ENCODE measurements around the gene RASSF4.

RASSF4 gene

GRCh38 chr10:44913350-44914081 lies 46.1 kb upstream of the RASSF4 start:
- in situ Hi-C loops (cut with HindIII; ENCODE audit: low pct_ligation_motif_present, low sequenced_read_pairs), result no loop called here
- Histone ChIP-seq H3K36me3 (replicated peaks) (no peaks in the 10 kb centered on the region), H3K27me3 (replicated peaks) (no peaks in the 10 kb centered on the region), H3K27ac (no peak overlapping the region), H3K4me3 (ENCODE audit: low read depth, low read length) (no peak overlapping the region)
- TF ChIP-seq CTCF (IDR thresholded peaks at IDR 0.05; ENCODE audit: low read depth, low read length, missing control alignments), result no peak
- no peak for DNase-seq

- no peaks in the 10 kb centered on the region for H3K27me3 ChIP-seq (replicated peaks)
- no peak for TF ChIP-seq CTCF (IDR thresholded peaks at IDR 0.05; ENCODE audit: low read depth, low read length, missing control alignments)
- no peak overlapping the region for H3K4me3 ChIP-seq (ENCODE audit: low read depth, low read length)
- H3K27ac ChIP-seq, result no peak overlapping the region
- in situ Hi-C loops (cut with HindIII; ENCODE audit: low pct_ligation_motif_present, low sequenced_read_pairs), result no loop called here
- no peak for DNase-seq
- no peaks in the 10 kb centered on the region for H3K36me3 ChIP-seq (replicated peaks)
Measured at GRCh38 chr10:44914891-44915290, 44.7 kb upstream of the RASSF4 start.

- DNase-seq, result no peak
- Histone ChIP-seq H3K36me3 (replicated peaks) (no peaks in the 10 kb centered on the region), H3K27me3 (replicated peaks) (no peaks in the 10 kb centered on the region), H3K27ac (no peak overlapping the region), H3K4me3 (ENCODE audit: low read depth, low read length) (no peak overlapping the region)
- no peak for TF ChIP-seq CTCF (IDR thresholded peaks at IDR 0.05; ENCODE audit: low read depth, low read length, missing control alignments)
- in situ Hi-C loops (cut with HindIII; ENCODE audit: low pct_ligation_motif_present, low sequenced_read_pairs), result no loop called here
Measured at GRCh38 chr10:44916429-44916828, 43.2 kb upstream of the RASSF4 start.

- Histone ChIP-seq H3K27ac (no peak overlapping the region), H3K4me3 (ENCODE audit: low read depth, low read length) (no peak overlapping the region), H3K36me3 (replicated peaks) (no peaks in the 10 kb centered on the region), H3K27me3 (replicated peaks) (no peaks in the 10 kb centered on the region)
- no peak for DNase-seq
- TF ChIP-seq CTCF (IDR thresholded peaks at IDR 0.05; ENCODE audit: low read depth, low read length, missing control alignments), result no peak
- in situ Hi-C loops (cut with HindIII; ENCODE audit: low pct_ligation_motif_present, low sequenced_read_pairs), result no loop called here
Measured at GRCh38 chr10:44917848-44918247, 41.8 kb upstream of the RASSF4 start.

- Histone ChIP-seq H3K27me3 (replicated peaks) (no peaks in the 10 kb centered on the region), H3K36me3 (replicated peaks) (no peaks in the 10 kb centered on the region), H3K27ac (no peak overlapping the region), H3K4me3 (ENCODE audit: low read depth, low read length) (no peak overlapping the region)
- DNase-seq, result no peak
- no peak for TF ChIP-seq CTCF (IDR thresholded peaks at IDR 0.05; ENCODE audit: low read depth, low read length, missing control alignments)
- in situ Hi-C loops (cut with HindIII; ENCODE audit: low pct_ligation_motif_present, low sequenced_read_pairs), result no loop called here
Measured at GRCh38 chr10:44920252-44920651, 39.4 kb upstream of the RASSF4 start.

- H3K4me3 ChIP-seq (ENCODE audit: low read depth, low read length), result no peak overlapping the region
- DNase-seq, result no peak
- in situ Hi-C loops (cut with HindIII; ENCODE audit: low pct_ligation_motif_present, low sequenced_read_pairs), result no loop called here
- no peaks in the 10 kb centered on the region for H3K36me3 ChIP-seq (replicated peaks)
- no peak overlapping the region for H3K27ac ChIP-seq
- H3K27me3 ChIP-seq (replicated peaks), result no peaks in the 10 kb centered on the region
- no peak for TF ChIP-seq CTCF (IDR thresholded peaks at IDR 0.05; ENCODE audit: low read depth, low read length, missing control alignments)
Measured at GRCh38 chr10:44921061-44921460, 38.5 kb upstream of the RASSF4 start.
